Activated CD4-positive, alpha-beta T cell treated with anti-CD3 and anti-CD28 coated beads for 1 hour (primary cell): ENCODE results near the gene ZNF428.
"Not testable (repeated sequence)": the region's sequence is repeated elsewhere in the genome, so short reads cannot be mapped to it uniquely, and the experiment has no call there.

Experiments
- DNase-seq: peaks from one replicate; pipeline ENCODE4 v3.0.0-alpha.2; 2020

ZNF428 gene

GRCh38 chr19:43619262-43620060 lies at the start of gene ZNF428:
ZNF428 (minus strand) TSS chr19:43619629; CDS start chr19:43614304, 5,325 bp downstream.
- DNase-seq, result peak; percentile 78

- peak; percentile 91 for DNase-seq
Observed at GRCh38 chr19:43668406-43669109, 49.1 kb upstream of the ZNF428 start.

- DNase-seq, result no peak
Observed at GRCh38 chr19:43667876-43668405, 48.5 kb upstream of the ZNF428 start.

GRCh38 chr19:43667126-43667875 lies 47.9 kb upstream of the ZNF428 start:
- DNase-seq, result no peak

GRCh38 chr19:43664018-43664417 lies 44.6 kb upstream of the ZNF428 start:
- DNase-seq, result no peak

GRCh38 chr19:43662487-43662886 lies 43.1 kb upstream of the ZNF428 start:
- no peak for DNase-seq

- no peak for DNase-seq
Observed at GRCh38 chr19:43660971-43661360, 41.5 kb upstream of the ZNF428 start.

GRCh38 chr19:43660301-43660970 lies 41.0 kb upstream of the ZNF428 start:
- DNase-seq, result no peak

- no peak for DNase-seq
Observed at GRCh38 chr19:43658494-43658893, 39.1 kb upstream of the ZNF428 start.

GRCh38 chr19:43658001-43658400 lies 38.6 kb upstream of the ZNF428 start:
- DNase-seq, result no peak

GRCh38 chr19:43656436-43656835 lies 37.0 kb upstream of the ZNF428 start:
- DNase-seq, result no peak

GRCh38 chr19:43652546-43652874 lies 33.1 kb upstream of the ZNF428 start:
- no peak for DNase-seq

GRCh38 chr19:43651758-43652545 lies 32.5 kb upstream of the ZNF428 start:
- DNase-seq, result no peak

GRCh38 chr19:43650276-43650675 lies 30.8 kb upstream of the ZNF428 start:
- not testable (repeated sequence) for DNase-seq

- DNase-seq, result no peak
Observed at GRCh38 chr19:43649514-43649913, 30.1 kb upstream of the ZNF428 start.

- DNase-seq, result no peak
Observed at GRCh38 chr19:43648633-43649032, 29.2 kb upstream of the ZNF428 start.

GRCh38 chr19:43644181-43644580 lies 24.8 kb upstream of the ZNF428 start:
- no peak for DNase-seq

GRCh38 chr19:43643326-43643725 lies 23.9 kb upstream of the ZNF428 start:
- DNase-seq, result no peak

GRCh38 chr19:43642531-43642930 lies 23.1 kb upstream of the ZNF428 start:
- no peak for DNase-seq

GRCh38 chr19:43641333-43641732 lies 21.9 kb upstream of the ZNF428 start:
- no peak for DNase-seq

- no peak for DNase-seq
Observed at GRCh38 chr19:43640424-43640757, 21.0 kb upstream of the ZNF428 start.
